ENCODE measurements around the gene MPP2. TPM values are rescaled to one million over a fixed set of nuclear protein-coding genes. Genes with fewer than 3 reads are reported as not detected.

Gene MPP2
- total RNA-seq, 2 experiments from 2014 or later = 6.0 TPM

DNA sequence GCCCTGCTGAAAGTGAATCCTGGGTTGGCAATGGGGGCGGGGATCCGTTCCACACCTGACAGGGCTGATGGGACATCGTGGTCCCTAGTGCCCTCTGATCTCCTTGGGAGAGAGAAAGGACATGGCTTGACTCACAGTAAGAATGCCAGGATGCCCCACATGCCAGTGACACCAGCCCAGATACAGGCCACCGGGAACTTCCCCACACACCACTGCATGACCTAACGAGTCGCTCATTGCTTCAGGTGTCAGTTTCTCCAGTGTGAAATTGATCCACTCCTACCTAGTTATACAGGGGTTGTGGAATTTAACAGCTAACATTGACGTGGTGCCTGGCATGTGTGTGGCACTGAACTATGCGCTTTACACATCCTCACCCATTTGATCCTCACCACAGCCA lies 52.8 kb downstream of the MPP2 start:
- no peak for DNase-seq
- intact Hi-C loops (cut with micrococcal nuclease) = no loop called here
- no peak overlapping the region for H3K4me3 Mint-ChIP-seq
- peaks cover 9% of the 10 kb centered on the region for H3K27me3 Mint-ChIP-seq
- H3K27ac Mint-ChIP-seq = no peak overlapping the region
- no peaks in the 10 kb centered on the region for H3K9me3 Mint-ChIP-seq
- ATAC-seq = no peak
- no peaks in the 10 kb centered on the region for H3K36me3 Mint-ChIP-seq (ENCODE audit: low read depth)
- no peaks in the 10 kb centered on the region for H3K4me1 Mint-ChIP-seq (ENCODE audit: low read depth)
- ChIA-PET CTCF (interaction anchor here (1.4 to 5.6 kb wide), 2 partner anchors 8 to 24 kb away, joined by 5 to 23 read pairs; partner anchors contain the start of gene CD300LG), POLR2A (no interaction called here)
- TF ChIP-seq, protein P1, sequence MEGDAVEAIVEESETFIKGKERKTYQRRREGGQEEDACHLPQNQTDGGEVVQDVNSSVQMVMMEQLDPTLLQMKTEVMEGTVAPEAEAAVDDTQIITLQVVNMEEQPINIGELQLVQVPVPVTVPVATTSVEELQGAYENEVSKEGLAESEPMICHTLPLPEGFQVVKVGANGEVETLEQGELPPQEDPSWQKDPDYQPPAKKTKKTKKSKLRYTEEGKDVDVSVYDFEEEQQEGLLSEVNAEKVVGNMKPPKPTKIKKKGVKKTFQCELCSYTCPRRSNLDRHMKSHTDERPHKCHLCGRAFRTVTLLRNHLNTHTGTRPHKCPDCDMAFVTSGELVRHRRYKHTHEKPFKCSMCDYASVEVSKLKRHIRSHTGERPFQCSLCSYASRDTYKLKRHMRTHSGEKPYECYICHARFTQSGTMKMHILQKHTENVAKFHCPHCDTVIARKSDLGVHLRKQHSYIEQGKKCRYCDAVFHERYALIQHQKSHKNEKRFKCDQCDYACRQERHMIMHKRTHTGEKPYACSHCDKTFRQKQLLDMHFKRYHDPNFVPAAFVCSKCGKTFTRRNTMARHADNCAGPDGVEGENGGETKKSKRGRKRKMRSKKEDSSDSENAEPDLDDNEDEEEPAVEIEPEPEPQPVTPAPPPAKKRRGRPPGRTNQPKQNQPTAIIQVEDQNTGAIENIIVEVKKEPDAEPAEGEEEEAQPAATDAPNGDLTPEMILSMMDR (IDR thresholded peaks at IDR 0.05) = no peak

DNA sequence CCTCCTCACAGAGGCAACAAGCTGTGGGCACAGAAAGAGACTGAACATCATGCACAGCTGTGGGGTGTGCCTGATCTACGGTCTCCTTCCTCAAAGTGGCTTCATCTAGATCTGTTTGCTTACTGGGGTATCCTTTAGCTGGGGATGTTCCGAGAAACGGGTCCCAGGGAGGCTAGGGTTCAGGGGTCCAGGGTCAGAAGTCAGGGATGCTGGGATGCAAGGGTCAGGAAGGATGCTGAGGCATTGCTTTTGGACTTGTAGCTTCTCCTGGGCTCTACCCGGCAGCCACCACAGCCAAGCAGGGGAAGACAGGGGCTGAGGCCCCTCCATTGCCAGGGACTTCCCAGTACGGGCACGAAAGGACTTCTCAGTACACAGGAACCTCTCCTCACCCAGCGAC lies 53.8 kb downstream of the MPP2 start:
- no peak overlapping the region for H3K27ac Mint-ChIP-seq
- POLR2A ChIA-PET = no interaction called here
- intact Hi-C loops (cut with micrococcal nuclease) = no loop called here
- no peaks in the 10 kb centered on the region for H3K4me1 Mint-ChIP-seq (ENCODE audit: low read depth)
- H3K27me3 Mint-ChIP-seq = peaks cover 9% of the 10 kb centered on the region
- TF ChIP-seq, protein P1 (IDR thresholded peaks at IDR 0.05) = no peak
- DNase-seq (no peak), ATAC-seq (no peak)
- H3K4me3 Mint-ChIP-seq = no peak overlapping the region
- H3K36me3 Mint-ChIP-seq (ENCODE audit: low read depth) = no peaks in the 10 kb centered on the region
- CTCF ChIA-PET = interaction anchor here (1.5 kb wide), 1 partner anchor 87 kb away, joined by 5 read pairs; no protein-coding TSS in a partner anchor
- no peaks in the 10 kb centered on the region for H3K9me3 Mint-ChIP-seq

DNA sequence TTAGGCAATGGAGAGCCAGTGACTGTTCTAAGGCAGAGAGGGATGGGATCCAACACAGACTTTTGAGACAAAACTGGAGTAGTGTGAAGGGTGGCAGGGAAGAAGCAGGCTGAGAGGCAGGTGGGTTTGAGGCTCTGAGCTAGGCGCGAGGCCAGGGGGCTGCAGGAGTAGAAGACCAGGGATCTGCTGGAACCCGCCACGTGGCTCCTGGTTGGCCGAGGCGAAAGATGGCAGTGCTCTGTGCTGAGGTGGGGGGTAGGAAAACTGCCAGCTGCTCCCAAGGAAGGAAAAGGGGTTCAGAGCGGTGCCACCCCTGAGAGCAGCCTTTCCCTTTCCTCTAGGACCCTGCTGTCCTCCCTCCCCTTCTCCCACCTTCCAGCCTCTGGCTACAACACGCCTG lies 54.8 kb downstream of the MPP2 start:
- no peaks in the 10 kb centered on the region for H3K4me1 Mint-ChIP-seq (ENCODE audit: low read depth)
- ChIA-PET CTCF (interaction anchor here (1.5 kb wide), 1 partner anchor 86 kb away, joined by 5 read pairs; no protein-coding TSS in a partner anchor), POLR2A (no interaction called here)
- ATAC-seq = no peak
- DNase-seq = no peak
- H3K36me3 Mint-ChIP-seq (ENCODE audit: low read depth) = no peaks in the 10 kb centered on the region
- H3K9me3 Mint-ChIP-seq = no peaks in the 10 kb centered on the region
- TF ChIP-seq, protein P1 (IDR thresholded peaks at IDR 0.05) = no peak
- H3K27me3 Mint-ChIP-seq = peaks cover 13% of the 10 kb centered on the region
- intact Hi-C loops (cut with micrococcal nuclease) = no loop called here
- H3K27ac Mint-ChIP-seq = no peak overlapping the region
- no peak overlapping the region for H3K4me3 Mint-ChIP-seq

DNA sequence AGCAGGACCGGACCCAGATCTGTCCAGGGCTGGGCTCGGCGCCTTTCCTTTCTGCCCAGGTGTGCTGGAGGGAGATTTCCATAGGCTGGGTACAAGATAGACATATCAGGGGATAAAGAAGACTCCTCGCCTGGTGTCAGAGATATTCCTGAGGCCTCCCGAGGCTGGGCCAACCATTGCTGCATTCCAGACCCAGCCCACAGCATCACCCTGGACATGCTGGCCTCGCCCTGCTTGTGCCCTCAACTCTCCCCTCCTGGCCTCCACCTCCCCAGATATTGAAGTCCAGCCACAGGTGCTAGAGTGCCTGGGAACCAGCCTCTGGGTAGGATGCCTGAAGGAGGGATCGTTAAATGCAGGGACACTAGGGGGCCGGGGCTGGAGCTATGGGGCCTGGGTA lies 58.2 kb downstream of the MPP2 start:
- intact Hi-C loops (cut with micrococcal nuclease) = no loop called here
- no peak overlapping the region for H3K4me3 Mint-ChIP-seq
- POLR2A ChIA-PET = interaction anchor here (0.6 kb wide), 1 partner anchor 144 kb away, joined by 3 read pairs; no protein-coding TSS in a partner anchor

DNA sequence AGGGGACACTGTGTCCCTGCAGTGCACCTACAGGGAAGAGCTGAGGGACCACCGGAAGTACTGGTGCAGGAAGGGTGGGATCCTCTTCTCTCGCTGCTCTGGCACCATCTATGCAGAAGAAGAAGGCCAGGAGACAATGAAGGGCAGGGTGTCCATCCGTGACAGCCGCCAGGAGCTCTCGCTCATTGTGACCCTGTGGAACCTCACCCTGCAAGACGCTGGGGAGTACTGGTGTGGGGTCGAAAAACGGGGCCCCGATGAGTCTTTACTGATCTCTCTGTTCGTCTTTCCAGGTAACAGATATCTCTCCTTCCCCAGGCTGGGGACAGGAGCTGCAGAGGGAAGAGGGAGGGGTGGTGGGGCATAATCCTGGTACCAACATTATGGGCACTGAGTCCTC lies 58.7 kb downstream of the MPP2 start:
- TF ChIP-seq, protein P1 (IDR thresholded peaks at IDR 0.05) = no peak
- no peaks in the 10 kb centered on the region for H3K4me1 Mint-ChIP-seq (ENCODE audit: low read depth)
- H3K9me3 Mint-ChIP-seq = no peaks in the 10 kb centered on the region
- peaks cover 15% of the 10 kb centered on the region for H3K27me3 Mint-ChIP-seq
- POLR2A ChIA-PET = no interaction called here
- H3K4me3 Mint-ChIP-seq = no peak overlapping the region
- CTCF ChIA-PET = no interaction called here
- no peaks in the 10 kb centered on the region for H3K36me3 Mint-ChIP-seq (ENCODE audit: low read depth)
- no peak overlapping the region for H3K27ac Mint-ChIP-seq
- ATAC-seq = no peak
- intact Hi-C loops (cut with micrococcal nuclease) = no loop called here
- DNase-seq = no peak

More for the DNA sequence above, 58.2 kb downstream of the MPP2 start:
- H3K4me1 Mint-ChIP-seq (ENCODE audit: low read depth) = no peaks in the 10 kb centered on the region
- H3K9me3 Mint-ChIP-seq = no peaks in the 10 kb centered on the region
- H3K27ac Mint-ChIP-seq = no peak overlapping the region
- no peak for ATAC-seq
- TF ChIP-seq, protein P1 (IDR thresholded peaks at IDR 0.05) = no peak
- H3K36me3 Mint-ChIP-seq (ENCODE audit: low read depth) = no peaks in the 10 kb centered on the region
- H3K27me3 Mint-ChIP-seq = peaks cover 15% of the 10 kb centered on the region
- no peak for DNase-seq
- CTCF ChIA-PET = no interaction called here
